Chondrocyte (in vitro differentiated cells): Measurements from ENCODE around the gene TNIK. TPM values are rescaled to one million over a fixed set of nuclear protein-coding genes. Genes with fewer than 3 reads are reported as not detected.

Experiments used
- DNase-seq: peaks from one replicate; pipeline ENCODE4 v3.0.0; 2021; ENCODE audit warnings: mixed read lengths, low spot score
- H3K27ac Mint-ChIP-seq: one replicate; pipeline ENCODE4 v1.8.0; 2021; ENCODE audit warnings: mild to moderate bottlenecking, moderate library complexity, mixed read lengths; ENCODE audit not compliant: unreplicated experiment
- H3K27me3 Mint-ChIP-seq: 2 replicates; pipeline ENCODE4 v1.8.0; 2021; ENCODE audit warnings: low read depth, mixed read lengths
- H3K36me3 Mint-ChIP-seq: 2 replicates; pipeline ENCODE4 v1.8.0; 2021; ENCODE audit warnings: low read depth, mixed read lengths
- H3K4me1 Mint-ChIP-seq: 2 replicates; pipeline ENCODE4 v1.8.0; 2021; ENCODE audit warnings: low read depth, mild to moderate bottlenecking, mixed read lengths
- H3K4me3 Mint-ChIP-seq: one replicate; pipeline ENCODE4 v1.8.0; 2021; ENCODE audit warnings: mild to moderate bottlenecking, moderate library complexity, mixed read lengths; ENCODE audit not compliant: unreplicated experiment
- H3K9me3 Mint-ChIP-seq: 2 replicates; pipeline ENCODE4 v1.8.0; 2021; ENCODE audit warnings: low read depth, mixed read lengths
- CTCF ChIP-seq: fragments of 200-600 bp; sonication (generic); IDR thresholded peaks from 2 replicates; pipeline ENCODE4 v1.5.0; 2021; ENCODE audit warnings: antibody characterized with exemption, mild to moderate bottlenecking, moderate library complexity
- total RNA-seq: library from RNA; stranded (reverse); gene quantifications from 3 replicates; pipeline ENCODE4 v1.2.1, GENCODE V29; 2021

The TNIK gene
- total RNA-seq, 1 donor from 2014 or later = 17.5 TPM

DNA sequence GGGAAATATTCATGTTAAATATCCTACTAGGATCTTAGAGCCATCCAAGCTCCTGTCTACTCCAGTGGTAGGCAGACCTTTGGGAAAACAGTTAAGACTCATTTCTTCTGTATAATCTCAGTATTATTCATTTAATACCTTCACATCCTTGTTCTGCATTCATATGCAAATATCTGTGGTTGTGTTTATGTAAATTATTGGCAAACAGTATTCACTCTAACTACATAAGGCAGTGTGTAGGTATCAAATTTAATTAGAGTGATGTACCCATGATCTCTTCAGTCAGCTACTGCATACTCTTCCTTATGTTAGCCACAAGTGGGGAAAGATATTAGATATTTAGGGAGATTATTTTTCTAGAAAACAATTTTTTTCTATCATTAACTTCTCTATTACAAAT lies 232.8 kb downstream of the TNIK start:
- Mint-ChIP-seq H3K9me3 (peaks cover 9% of the 10 kb centered on the region), H3K36me3 (peaks cover 9% of the 10 kb centered on the region), H3K27ac (no peak overlapping the region), H3K4me3 (no peak overlapping the region), H3K27me3 (no peaks in the 10 kb centered on the region), H3K4me1 (peaks cover 23% of the 10 kb centered on the region)
- no peak for TF ChIP-seq CTCF
- DNase-seq = no peak

- no peak overlapping the region for H3K27ac Mint-ChIP-seq
- H3K9me3 Mint-ChIP-seq = peaks cover 9% of the 10 kb centered on the region
- H3K36me3 Mint-ChIP-seq = peaks cover 9% of the 10 kb centered on the region
- no peaks in the 10 kb centered on the region for H3K27me3 Mint-ChIP-seq
- no peak for DNase-seq
- H3K4me1 Mint-ChIP-seq = peaks cover 23% of the 10 kb centered on the region
- no peak for TF ChIP-seq CTCF
- no peak overlapping the region for H3K4me3 Mint-ChIP-seq
These were observed 233.4 kb downstream of the TNIK start for GRCh38 chr3:171226794-171227193.

GRCh38 chr3:171225708-171226107 lies 234.5 kb downstream of the TNIK start:
- peaks cover 9% of the 10 kb centered on the region for H3K9me3 Mint-ChIP-seq
- peaks cover 15% of the 10 kb centered on the region for H3K4me1 Mint-ChIP-seq
- peaks cover 9% of the 10 kb centered on the region for H3K36me3 Mint-ChIP-seq
- H3K27ac Mint-ChIP-seq = no peak overlapping the region
- no peak overlapping the region for H3K4me3 Mint-ChIP-seq
- DNase-seq = no peak
- no peaks in the 10 kb centered on the region for H3K27me3 Mint-ChIP-seq
- TF ChIP-seq CTCF = no peak

DNA sequence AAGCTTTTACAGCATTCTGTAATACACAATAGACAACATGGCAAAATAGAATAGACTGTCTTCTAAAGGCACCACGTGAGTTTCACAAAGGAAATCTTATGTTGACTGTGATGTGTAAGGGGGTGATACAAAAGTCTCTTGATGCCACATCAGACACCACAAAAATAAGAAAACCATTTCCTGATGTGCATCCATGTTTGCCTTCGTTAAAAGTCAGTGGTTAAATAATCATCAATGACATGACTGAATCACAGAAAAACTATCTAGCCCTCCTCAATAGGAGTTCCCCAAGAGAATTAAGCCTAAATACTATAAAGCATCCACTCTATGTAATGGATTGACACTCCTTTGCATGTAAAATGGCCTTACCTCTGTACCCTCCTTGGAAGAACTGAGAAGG lies 235.0 kb downstream of the TNIK start:
- H3K4me3 Mint-ChIP-seq = no peak overlapping the region
- no peak for DNase-seq
- H3K36me3 Mint-ChIP-seq = peaks cover 9% of the 10 kb centered on the region
- H3K9me3 Mint-ChIP-seq = peaks cover 9% of the 10 kb centered on the region
- H3K27me3 Mint-ChIP-seq = no peaks in the 10 kb centered on the region
- H3K27ac Mint-ChIP-seq = no peak overlapping the region
- TF ChIP-seq CTCF = no peak
- peaks cover 12% of the 10 kb centered on the region for H3K4me1 Mint-ChIP-seq

DNA sequence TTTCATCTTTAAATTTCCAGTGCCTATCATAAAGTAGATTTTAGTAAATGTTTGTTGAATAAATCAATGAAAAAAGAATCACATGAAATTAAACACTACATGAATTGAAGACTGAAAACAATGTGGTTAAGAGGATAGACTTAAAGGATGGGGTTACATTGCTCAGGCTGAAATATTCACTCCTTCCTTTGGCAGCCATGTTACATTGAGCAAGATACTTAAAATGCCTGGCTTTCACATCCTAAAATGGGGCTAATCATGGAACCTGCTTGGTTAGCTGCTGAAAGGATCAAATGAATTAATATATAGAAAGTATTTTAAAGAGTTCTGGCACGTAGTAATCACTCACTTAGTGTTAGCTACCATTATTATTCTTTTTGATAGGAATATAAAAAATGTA lies 236.8 kb downstream of the TNIK start:
- Mint-ChIP-seq H3K27ac (no peak overlapping the region), H3K36me3 (peaks cover 9% of the 10 kb centered on the region), H3K4me1 (peaks cover 6% of the 10 kb centered on the region), H3K27me3 (no peaks in the 10 kb centered on the region), H3K4me3 (no peak overlapping the region), H3K9me3 (peaks cover 9% of the 10 kb centered on the region)
- no peak for DNase-seq
- TF ChIP-seq CTCF = no peak
